HG03354 (cell line): ENCODE data around the gene NR1H2.
A peak's percentile ranks its signal among the peaks of the same experiment; 100 is the strongest.
"Not testable (repeated sequence)": the region's sequence is repeated elsewhere in the genome, so short reads cannot be mapped to it uniquely, and the experiment has no call there.

Experiments
- ATAC-seq: cut with Tn5 transposase; IDR thresholded peaks from one replicate; pipeline ENCODE4 v1.9.1; 2021; ENCODE audit warnings: mild to moderate bottlenecking; ENCODE audit not compliant: unreplicated experiment, poor library complexity, severe bottlenecking

The NR1H2 gene

DNA sequence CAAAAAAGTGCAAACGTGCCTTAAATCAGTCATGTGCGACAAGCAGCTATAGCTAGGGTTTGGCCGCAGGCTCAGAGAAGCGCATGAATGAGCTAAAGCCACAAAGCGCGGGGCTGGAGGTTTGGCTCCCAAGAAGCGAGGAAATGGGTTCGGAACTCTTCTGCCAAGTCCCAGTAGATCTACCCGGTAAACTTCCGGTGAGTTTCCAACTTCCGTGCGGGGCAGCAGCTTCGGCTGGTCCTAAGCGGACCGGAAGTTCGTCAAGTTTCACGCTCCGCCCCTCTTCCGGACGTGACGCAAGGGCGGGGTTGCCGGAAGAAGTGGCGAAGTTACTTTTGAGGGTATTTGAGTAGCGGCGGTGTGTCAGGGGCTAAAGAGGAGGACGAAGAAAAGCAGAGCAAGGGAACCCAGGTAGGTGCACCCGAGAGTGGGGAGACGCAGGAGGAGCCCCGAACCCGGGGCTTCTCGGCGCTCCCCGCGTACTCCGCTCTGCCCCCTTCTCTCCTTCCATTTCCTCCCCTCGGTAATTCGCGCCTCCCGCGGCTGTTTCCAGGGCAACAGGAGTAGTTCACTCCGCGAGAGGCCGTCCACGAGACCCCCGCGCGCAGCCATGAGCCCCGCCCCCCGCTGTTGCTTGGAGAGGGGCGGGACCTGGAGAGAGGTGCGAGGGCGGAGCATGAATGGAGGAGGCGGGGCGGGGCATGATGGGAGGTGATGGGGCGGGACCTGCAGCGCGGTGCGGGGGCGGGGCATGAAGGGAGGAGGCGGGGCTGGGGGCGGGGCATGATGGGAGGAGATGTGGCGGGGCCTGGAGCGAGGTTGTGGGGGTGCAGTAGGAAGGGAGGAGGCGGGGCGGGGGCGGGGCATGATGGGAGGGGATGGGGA, at the start of gene NR1H2:
NR1H2 (plus strand) TSS at position 292 of the 885 bp plus-strand sequence. CDS start 1,149 bp downstream, outside the sequence.
- ATAC-seq = peak; percentile 93

DNA sequence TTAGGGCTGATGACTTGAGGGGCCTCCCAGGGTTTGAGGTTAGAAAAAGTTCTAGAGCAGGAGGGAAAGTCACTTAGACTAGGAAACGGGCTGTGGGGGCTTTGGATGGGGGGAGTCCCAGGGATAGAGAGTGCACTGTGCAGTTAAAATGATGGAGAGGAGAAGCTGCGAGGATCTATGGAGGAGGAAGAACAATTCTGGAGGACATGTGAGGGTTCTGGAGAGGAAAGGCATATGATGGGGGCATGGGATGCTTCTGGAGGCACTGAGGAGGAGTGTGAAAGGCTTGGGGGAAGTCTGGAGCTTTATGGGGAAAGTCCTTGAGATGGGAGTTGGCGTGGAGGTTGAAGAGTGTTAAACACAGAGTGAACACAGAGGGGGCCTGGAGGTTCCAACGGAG, 49.2 kb upstream of the NR1H2 start:
- ATAC-seq = no peak

DNA sequence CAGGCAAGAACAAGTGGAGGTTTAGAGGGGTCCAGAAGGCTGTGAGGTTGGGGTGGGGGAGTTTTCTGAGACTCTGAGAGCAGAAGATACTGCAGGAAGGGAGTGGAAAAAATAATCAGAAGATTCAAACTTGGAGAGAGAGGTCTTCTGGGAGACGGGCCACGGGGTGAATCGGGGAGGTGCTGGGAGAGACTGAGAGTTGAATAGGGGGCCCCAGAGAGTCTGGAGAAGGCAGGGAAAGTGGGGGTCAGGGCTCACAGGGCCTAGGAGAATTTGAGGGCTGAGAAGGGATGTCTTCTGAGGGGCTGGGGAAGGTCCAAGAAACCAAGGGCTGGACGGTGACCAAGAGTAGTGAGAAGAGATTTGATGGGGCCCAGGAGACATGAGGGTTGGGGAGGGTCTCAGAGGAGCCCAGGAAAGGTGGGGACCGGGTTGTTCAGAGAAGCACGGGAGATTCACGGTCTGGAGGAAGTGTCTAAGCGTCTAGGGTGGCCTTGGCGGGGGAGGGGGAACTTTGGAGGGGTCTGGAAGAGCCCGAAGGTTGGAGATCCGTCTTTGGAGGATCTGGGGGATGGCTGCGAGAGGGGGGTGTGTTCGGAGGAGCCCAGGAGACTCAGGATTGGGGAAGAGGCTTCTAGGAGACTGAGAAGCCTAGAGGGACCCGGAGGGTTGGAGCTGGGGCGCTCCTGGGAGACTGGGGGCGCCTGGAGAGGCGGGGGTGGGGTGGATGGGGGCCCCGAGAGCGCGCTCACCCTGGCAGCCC, 48.6 kb upstream of the NR1H2 start:
- ATAC-seq = no peak

DNA sequence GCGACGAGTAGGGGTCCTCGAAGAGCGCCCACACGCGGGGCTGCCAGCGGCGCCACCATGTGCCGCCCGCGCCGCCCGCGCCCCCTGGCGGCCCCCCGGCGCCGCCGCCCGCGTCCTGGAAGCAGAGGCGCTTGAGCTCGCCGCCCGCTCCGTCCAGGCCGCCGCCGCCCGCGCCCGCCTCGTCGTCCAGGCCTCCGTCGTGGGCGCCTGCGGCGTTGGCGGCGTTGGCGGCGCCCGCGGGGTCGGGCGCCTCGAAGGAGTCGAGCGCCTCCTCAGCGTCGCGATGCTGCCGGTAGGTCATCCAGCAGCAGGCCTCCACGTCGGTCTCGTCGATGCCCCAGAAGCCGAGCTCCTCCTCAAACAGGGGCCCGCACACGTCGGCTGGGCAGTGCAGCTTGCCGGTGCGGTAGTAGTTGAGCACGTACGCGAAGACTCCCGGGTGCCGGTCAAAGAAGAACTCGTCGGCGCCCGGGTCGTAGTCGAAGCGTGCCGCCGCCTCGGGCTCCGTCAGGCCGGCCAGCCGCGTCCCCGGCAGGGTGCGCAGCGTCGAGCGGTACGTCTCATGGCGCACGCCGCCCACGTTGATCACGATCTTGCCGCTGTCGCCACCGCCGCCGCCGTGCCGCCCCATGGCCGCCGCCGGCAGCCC, 47.9 kb upstream of the NR1H2 start:
- no peak for ATAC-seq

DNA sequence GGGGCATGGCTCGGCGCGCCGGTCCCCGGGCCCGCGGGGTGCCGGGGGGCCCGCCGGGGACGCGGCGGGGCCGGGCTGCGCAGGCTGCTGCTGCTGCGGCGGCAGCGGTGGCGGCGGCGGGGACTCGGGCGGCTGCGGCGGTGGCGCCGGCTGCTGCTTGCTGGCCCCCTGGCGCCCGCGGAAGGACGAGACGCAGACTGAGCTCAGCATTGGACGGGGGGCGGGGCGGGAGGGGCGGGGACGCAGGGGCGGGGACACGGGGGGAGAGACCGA, 47.4 kb upstream of the NR1H2 start:
- ATAC-seq = peak; percentile 17

DNA sequence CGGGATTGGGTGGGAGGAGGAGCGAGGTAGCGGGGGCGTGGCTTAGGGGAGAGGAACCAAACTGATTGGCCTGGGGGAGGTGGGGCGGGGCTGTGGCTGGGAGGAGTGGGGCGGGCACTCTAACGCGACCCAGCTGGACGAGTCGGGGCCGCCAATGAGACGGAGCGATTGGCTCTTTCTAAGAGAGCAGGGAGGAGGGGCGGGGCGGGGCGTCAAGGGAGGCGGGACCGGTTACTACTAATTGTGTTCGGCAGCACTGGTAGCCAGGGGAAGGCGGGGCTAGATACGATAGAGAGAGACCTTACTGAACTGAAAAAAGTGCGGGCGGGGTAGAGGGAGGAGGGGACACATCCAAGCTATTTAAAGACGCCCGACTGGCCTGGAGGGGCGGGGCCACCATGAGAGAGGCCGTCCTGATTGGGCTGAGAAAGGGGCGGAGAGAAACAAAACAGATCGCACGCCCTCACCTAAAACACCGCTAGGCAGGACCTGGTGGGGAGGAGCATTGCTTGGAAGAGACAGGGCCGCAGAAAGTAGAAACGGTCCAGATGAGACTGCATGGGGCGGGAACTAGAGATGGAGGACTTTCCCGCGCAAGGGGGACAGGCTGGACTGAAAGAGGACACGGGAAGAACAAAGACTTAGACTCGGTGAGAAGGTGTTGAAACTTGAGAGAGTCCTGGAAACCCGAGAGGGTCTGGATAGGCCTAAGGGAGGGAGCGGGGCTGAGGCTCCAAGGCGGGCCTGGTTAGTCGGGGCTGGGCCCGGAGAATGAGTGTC, 46.9 kb upstream of the NR1H2 start, which contains the start of gene KCNC3:
KCNC3 (minus strand) TSS at position 232 of the 780 bp plus-strand sequence. CDS start 295 bp downstream, outside the sequence.
- peak; percentile 43 for ATAC-seq

DNA sequence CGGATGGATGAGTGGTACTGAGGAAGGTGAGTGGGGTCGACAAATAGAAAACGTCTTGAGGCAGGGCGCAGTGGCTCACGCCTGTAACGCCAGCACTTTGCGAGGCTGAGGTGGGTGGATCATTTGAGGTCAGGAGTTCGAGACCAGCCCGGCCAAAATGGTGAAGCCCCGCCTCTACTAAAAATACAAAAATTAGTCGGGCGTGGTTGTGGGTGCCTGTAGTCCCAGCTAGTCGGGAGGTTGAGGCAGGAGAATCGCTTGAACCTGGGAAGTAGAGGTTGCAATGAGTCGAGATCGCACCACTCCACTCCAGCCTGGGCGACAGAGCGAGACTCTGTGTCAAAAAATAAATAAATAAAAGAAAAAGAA, 46.3 kb upstream of the NR1H2 start:
- not testable (repeated sequence) for ATAC-seq

DNA sequence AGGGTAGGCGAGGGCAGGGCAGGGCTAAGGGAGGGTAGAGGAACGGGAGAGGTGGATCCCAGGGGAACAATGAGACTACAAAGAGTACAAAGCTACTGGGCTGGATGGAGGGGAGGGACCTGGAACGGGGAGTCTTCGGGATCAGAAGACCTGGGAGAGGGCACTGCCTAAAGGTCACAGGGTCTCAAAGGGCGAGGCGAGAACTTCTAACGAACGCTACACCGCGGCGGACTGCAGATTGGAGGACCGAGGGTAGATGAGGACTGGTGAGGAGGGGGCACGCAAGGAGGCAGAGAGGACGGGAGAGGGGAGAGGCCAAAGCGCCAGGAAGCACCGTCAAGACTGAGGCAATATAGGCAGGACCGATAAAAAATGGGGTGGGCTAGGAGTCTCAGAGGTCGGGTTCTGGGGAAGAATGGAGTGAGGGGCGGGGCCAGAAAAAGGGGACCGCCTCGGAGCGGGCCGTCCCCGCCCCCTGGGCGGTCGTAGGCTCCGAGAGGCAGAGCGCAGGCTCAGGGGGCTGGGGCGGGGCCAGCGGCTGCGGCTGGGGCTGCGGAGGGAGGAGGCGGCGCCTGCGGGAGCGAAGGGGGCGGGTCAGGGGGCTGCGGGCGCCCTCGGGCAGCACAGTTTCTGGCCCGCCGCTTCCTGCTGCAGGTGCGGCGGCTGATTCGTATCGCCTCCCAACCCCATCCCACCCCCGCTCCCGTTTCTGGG, 45.7 kb upstream of the NR1H2 start:
- peak; percentile 31 for ATAC-seq

DNA sequence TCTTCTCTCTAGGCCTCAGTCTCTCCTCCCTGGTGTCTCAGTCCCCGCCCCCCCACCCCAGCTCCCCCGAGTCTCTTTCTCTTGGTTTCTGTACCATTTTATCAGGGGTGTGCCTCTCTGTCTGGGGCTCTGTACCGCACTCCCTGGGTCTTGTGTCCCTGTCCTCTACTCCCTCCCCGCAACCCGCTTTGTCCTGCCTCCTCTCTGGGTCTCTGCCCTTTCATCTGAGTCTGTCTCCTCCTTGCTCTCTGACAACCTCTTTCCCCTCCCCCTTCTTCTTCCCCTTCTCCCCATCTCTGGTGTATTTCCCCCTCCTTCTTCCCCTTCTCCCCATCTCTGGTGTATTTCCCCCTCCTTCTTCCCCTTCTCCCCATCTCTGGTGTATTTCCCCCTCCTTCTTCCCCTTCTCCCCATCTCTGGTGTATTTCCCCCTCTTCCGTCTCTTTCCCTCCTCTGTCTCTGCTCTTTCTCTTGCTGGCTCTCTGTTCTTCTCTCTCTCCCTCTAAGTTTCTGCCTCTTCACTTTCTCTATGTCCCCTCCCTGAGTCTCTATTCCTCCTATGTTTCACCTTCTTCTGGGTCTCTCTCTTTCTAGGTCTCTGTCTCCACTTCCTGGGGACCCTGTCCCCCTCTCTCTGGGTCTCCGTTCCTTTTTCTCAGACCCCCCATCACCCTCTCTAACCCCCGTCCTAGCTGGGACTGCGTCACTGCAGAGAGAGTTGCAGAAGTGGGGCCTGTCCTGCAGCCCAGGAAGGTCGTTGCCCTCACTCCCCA, 44.9 kb upstream of the NR1H2 start:
- ATAC-seq = no peak

DNA sequence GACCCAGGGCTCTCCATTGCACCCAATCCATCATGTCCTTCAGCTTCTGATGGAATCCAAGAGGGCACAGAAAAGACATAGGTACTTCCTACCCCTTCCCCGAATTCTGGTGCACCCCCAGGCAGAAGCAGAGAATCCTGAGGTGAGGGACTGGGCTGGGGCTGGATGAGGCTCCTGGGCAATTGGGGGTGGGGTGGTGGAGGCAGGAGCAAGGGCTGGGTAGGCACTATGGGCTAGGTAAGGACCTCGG, 44.3 kb upstream of the NR1H2 start:
- no peak for ATAC-seq

DNA sequence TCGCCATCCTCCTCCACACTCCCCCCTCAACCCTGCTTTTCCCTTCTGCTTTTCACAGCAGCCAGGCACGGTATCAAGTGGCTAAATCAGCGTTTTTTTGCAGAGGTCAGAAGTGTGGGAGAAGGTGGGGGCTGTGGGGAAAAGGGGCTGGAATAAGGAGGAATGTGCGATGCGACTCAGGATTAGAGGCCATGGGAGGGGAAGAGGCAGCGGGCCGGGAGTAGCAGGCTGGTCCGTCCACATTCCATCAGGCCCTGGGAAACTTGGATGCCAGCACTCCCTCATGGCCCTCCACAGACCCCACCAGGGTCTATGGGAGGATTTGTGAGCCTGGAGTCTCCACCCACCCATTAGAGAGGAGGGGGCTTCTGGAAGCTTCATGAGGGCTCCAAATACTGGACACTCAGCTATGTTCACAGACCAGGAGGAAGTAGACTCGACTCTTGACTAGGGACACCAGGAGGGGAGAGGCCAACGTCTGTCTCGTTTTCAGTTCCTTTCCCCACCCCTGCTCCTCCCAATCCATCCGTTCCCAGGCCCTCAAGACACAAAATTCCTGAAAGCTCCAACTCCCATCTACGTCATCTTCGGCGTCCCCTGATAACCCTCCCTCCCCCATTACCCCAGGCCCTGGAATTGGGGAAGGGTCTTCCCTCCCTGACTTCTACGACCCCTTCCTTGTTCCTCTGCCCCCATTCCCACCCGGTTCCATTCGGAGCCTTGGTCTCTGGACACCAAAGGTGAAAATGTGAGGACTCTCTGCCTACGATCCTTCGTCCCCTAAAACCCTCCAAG, 43.8 kb upstream of the NR1H2 start:
- no peak for ATAC-seq

DNA sequence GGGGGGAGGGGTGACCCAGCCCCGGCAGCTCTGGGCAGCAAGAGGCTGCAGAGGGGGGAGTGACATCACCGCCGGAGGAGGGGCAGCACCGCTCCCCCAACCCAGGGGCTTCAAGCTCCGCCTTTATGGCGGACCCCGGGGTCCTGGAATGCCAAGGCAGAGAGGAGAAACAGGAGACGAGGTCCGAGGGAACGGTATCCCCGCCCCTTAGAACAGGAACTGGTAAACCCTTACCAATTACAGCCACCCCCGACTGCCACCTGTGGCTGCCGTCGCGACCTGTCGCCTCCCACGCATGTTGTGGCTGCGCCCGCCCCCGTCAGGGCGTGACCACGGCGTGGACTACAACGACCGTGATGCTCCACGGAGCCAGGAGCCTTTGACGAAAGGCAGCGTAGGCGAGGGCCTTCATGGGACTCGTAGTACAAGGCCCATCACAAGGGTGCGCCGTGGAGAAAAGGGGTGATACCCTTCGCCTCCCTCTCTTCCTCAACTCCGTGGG, 43.0 kb upstream of the NR1H2 start:
- peak; percentile 58 for ATAC-seq

DNA sequence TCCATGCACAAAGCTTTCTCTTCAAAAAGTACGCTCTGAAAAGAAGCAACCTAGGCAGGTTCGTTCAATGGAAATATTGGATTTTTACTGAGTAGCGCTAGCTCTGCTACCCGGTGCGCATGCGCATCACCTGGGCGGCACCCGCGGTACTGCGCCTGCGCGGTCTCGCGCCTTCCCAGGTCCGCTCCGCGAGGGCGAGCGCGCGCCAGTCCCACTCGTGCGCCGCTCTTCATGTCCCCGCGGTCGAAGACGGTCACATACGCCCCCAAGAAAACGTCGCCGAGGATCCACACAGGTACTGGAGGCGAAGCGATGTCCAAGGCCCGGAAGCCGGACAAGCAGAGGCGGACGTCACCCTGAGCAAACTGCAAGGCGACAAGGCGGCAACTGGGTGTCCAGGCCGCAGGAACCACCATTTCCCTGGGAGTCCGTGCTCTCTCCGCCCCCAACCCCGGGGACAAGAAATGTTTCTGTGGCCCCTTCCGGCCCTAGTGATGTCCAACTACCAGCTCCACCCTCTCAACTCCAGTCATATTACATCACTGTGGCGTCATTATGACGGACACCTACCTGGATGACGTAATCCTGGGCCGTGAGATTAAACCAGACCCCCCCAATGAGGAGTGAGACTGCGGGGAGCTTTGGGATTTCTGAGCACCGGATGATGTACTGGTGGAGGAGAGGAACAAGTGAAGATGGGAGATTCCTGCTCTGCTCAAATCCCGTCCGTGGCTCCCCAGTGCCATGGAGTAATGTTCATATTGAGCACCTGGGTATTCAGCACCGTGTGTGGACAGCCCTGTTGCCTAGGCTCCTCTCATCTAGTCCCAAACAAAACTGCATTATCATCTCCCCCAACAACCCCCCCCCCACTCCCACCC, 42.3 kb upstream of the NR1H2 start:
- ATAC-seq = peak; percentile 35

DNA sequence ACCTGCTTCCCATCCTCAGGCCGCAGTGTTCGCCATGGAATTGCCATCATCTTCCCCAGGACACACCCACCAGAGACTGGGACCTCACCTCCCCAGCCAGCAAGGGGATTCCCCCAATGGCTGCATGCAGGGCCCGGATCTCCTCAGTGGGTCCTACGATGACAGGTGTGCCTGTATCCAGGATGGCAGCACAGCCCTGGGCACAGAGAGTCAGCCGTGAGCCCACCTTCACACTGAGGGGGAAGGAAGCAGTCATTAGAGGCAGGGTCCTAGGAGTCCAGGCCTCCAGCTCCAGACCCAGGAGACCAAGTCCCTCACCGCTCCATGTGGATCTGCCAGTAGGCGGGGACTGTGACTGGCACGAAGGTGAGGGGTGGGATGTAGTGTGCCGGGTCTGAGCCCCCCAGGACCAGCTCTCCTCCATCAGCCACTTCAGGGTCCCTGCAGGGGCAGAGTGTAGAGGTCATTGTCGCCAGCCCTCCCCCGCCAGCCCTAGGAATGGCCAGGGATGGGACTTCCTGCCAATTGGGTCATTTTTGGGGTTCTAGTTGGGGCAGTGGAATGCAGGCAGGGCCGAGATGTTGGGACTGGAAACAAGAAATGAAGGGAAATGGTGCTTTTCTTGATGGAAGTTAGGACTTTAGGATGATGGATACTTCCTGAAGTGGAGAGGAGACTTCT, 41.4 kb upstream of the NR1H2 start:
- ATAC-seq = no peak

DNA sequence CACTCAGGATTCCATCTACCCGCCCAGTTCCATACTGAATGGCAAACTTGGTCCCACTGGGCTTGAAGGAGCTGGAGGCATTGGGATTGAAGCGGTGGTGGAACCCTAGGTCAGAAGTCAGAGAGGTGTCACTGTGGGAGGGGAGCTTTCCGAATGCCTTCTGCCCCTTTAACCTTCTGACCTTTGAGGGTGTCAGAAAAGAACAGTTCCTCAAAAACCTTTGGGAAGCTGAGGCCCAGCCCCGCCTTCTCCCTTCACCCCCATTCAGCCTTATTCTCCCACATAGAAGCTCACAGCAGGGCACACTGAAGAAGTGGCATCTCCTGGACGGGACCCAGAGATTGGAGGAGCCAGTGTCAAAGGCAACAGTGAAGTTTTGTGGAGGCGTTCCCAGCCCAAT, 39.2 kb upstream of the NR1H2 start:
- ATAC-seq = not testable (repeated sequence)

DNA sequence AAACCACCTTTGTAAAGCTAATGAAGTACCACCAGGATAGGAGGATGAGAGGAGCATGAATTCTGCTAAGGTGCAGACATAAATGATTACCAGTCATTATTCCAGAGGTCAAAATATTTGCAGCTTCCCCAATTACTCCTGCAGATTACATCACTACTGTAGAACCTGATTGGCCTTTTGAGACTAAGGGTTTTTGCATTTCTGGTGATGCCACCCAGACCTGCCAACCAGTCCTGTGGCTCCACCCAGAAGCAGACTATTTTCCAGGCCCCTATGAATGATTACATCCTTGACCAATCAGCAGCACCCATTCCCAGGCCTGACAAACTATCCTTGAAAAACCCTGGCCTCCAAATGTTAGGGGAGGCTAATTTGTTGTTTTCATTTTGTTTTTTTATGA, 35.9 kb upstream of the NR1H2 start:
- ATAC-seq = no peak
